H9 (cell line): ENCODE data around the gene FANCL. TPM values are rescaled to one million over a fixed set of nuclear protein-coding genes. Genes with fewer than 3 reads are reported as not detected.

Source experiments
- DNase-seq: peaks from one replicate; pipeline ENCODE4 v3.0.0-alpha.2; 2017
- H2AFZ ChIP-seq: one replicate; pipeline ENCODE4 v1.6.1; 2013; ENCODE audit warnings: mild to moderate bottlenecking, low read length, control low read depth, moderate library complexity
- H2AK5ac ChIP-seq: 2 replicates; pipeline ENCODE4 v1.6.1; 2013; ENCODE audit warnings: low read length, control low read depth, mixed read lengths; ENCODE audit not compliant: insufficient read length
- H2BK120ac ChIP-seq: one replicate; pipeline ENCODE4 v1.6.1; 2013; ENCODE audit warnings: low read depth, mild to moderate bottlenecking, low read length, control low read depth, inconsistent platforms; ENCODE audit not compliant: poor library complexity, severe bottlenecking
- H2BK12ac ChIP-seq: 2 replicates; pipeline ENCODE4 v1.6.1; 2013; ENCODE audit warnings: low read length, control low read depth, mixed read lengths, low read depth; ENCODE audit not compliant: insufficient read length
- H2BK15ac ChIP-seq: 2 replicates; pipeline ENCODE4 v1.6.1; 2013; ENCODE audit warnings: low read depth, low read length, control low read depth
- H2BK20ac ChIP-seq: one replicate; pipeline ENCODE4 v1.6.1; 2013; ENCODE audit warnings: low read depth, mild to moderate bottlenecking, low read length, control low read depth, inconsistent platforms; ENCODE audit not compliant: poor library complexity, severe bottlenecking
- H2BK5ac ChIP-seq: 2 replicates; pipeline ENCODE4 v1.6.1; 2013; ENCODE audit warnings: low read length, control low read depth, mixed read lengths; ENCODE audit not compliant: insufficient read length
- H3K14ac ChIP-seq: 2 replicates; pipeline ENCODE4 v1.6.1; 2013; ENCODE audit warnings: low read length, control low read depth; ENCODE audit not compliant: insufficient read depth
- H3K18ac ChIP-seq: 2 replicates; pipeline ENCODE4 v1.6.1; 2013; ENCODE audit warnings: low read depth, mild to moderate bottlenecking, mixed read lengths, low read length, control low read depth; ENCODE audit not compliant: insufficient read length
- H3K23ac ChIP-seq: 2 replicates; pipeline ENCODE4 v1.6.1; 2013; ENCODE audit warnings: low read length, control low read depth, mixed read lengths, low read depth; ENCODE audit not compliant: insufficient read length
- H3K23me2 ChIP-seq: 2 replicates; pipeline ENCODE4 v1.6.1; 2013; ENCODE audit warnings: low read depth, mild to moderate bottlenecking, mixed read lengths, low read length, control low read depth; ENCODE audit not compliant: insufficient read length, poor library complexity, severe bottlenecking
- H3K27ac ChIP-seq: 2 replicates; pipeline ENCODE4 v1.5.1; 2013; ENCODE audit warnings: low read length, control low read depth, mixed read lengths, low read depth; ENCODE audit not compliant: insufficient read length
- H3K27me3 ChIP-seq: 2 replicates; pipeline ENCODE4 v1.6.1; 2013; ENCODE audit warnings: low read length, control low read depth, inconsistent platforms; ENCODE audit not compliant: insufficient read depth
- H3K4ac ChIP-seq: 2 replicates; pipeline ENCODE4 v1.6.1; 2013; ENCODE audit warnings: low read depth, mild to moderate bottlenecking, control low read depth, inconsistent platforms, low read length, moderate library complexity
- H3K4me1 ChIP-seq: 2 replicates; pipeline ENCODE4 v1.6.1; 2013; ENCODE audit warnings: low read length, control low read depth, inconsistent platforms; ENCODE audit not compliant: insufficient read depth
- H3K4me2 ChIP-seq: 2 replicates; pipeline ENCODE4 v1.6.1; 2013; ENCODE audit warnings: low read length, control low read depth, mixed read lengths; ENCODE audit not compliant: insufficient read length, insufficient read depth
- H3K56ac ChIP-seq: 2 replicates; pipeline ENCODE4 v1.6.1; 2013; ENCODE audit warnings: low read depth, mild to moderate bottlenecking, mixed read lengths, low read length, control low read depth; ENCODE audit not compliant: insufficient read length
- H3K79me1 ChIP-seq: 2 replicates; pipeline ENCODE4 v1.6.1; 2013; ENCODE audit warnings: low read depth, mild to moderate bottlenecking, moderate library complexity, low read length, control low read depth, inconsistent platforms; ENCODE audit not compliant: insufficient read depth, poor library complexity, severe bottlenecking
- H3K79me2 ChIP-seq: 2 replicates; pipeline ENCODE4 v1.6.1; 2013; ENCODE audit warnings: low read length, control low read depth, inconsistent platforms; ENCODE audit not compliant: insufficient read depth
- H3K9ac ChIP-seq: 2 replicates; pipeline ENCODE4 v1.6.1; 2013; ENCODE audit warnings: low read length, control low read depth, mixed read lengths; ENCODE audit not compliant: insufficient read length; ENCODE audit errors: extremely low read depth
- H3K9me3 ChIP-seq: one replicate; pipeline ENCODE4 v1.6.1; 2013; ENCODE audit warnings: low read depth, low read length, inconsistent platforms; ENCODE audit not compliant: control insufficient read depth
- H3T11ph ChIP-seq: one replicate; pipeline ENCODE4 v1.6.1; 2013; ENCODE audit warnings: mild to moderate bottlenecking, low read length, control low read depth, inconsistent platforms
- H4K20me1 ChIP-seq: one replicate; pipeline ENCODE4 v1.6.1; 2013; ENCODE audit not compliant: control insufficient read depth, insufficient read length, insufficient read depth
- H4K5ac ChIP-seq: 2 replicates; pipeline ENCODE4 v1.6.1; 2013; ENCODE audit warnings: low read depth, mild to moderate bottlenecking, mixed read lengths, low read length, control low read depth; ENCODE audit not compliant: insufficient read length
- H4K8ac ChIP-seq: replicated peaks from 2 replicates; pipeline ENCODE4 v1.6.1; 2013; ENCODE audit warnings: low read length, control low read depth, mixed read lengths, low read depth; ENCODE audit not compliant: insufficient read length
- H4K91ac ChIP-seq: 2 replicates; pipeline ENCODE4 v1.6.1; 2013; ENCODE audit warnings: low read depth, mild to moderate bottlenecking, moderate library complexity, mixed read lengths, low read length, control low read depth; ENCODE audit not compliant: insufficient read length
- H3K27ac Mint-ChIP-seq, 3 experiments: 2 replicates in 2 of 3; 3 replicates in 1 of 3; pipeline ENCODE4 v1.8.0; 2020 to 2021; ENCODE audit warnings: mixed read lengths in 3 of 3, mild to moderate bottlenecking in 1 of 3, moderate library complexity in 1 of 3
- H3K27me3 Mint-ChIP-seq: 2 replicates; pipeline ENCODE4 v1.8.0; 2021; ENCODE audit warnings: low read depth, mild to moderate bottlenecking, moderate library complexity, mixed read lengths
- H3K36me3 Mint-ChIP-seq, 3 experiments: 2 replicates in 2 of 3; 3 replicates in 1 of 3; pipeline ENCODE4 v1.8.0; 2020 to 2021; ENCODE audit warnings: low read depth in 3 of 3, mixed read lengths in 3 of 3; ENCODE audit not compliant: insufficient read depth in 1 of 3
- H3K4me1 Mint-ChIP-seq, 2 experiments: 2 replicates each; pipeline ENCODE4 v1.8.0; 2020; ENCODE audit warnings: mixed read lengths in 2 of 2
- H3K4me3 Mint-ChIP-seq, 2 experiments: 2 replicates in 1 of 2; 3 replicates in 1 of 2; pipeline ENCODE4 v1.8.0; 2020 to 2021; ENCODE audit warnings: mild to moderate bottlenecking in 2 of 2, mixed read lengths in 2 of 2, moderate library complexity in 1 of 2
- H3K9me3 Mint-ChIP-seq, 2 experiments: 2 replicates in 1 of 2; 3 replicates in 1 of 2; pipeline ENCODE4 v1.8.0; 2020; ENCODE audit warnings: mild to moderate bottlenecking in 2 of 2, mixed read lengths in 2 of 2, moderate library complexity in 1 of 2
- WGBS: extraction: QIAGEN DNeasy Blood & Tissue Kit; methylation state at CpG from one replicate; pipeline ENCODE4 v1.1.7; 2013; ENCODE audit warnings: missing lambda C conversion rate, low lambda C conversion rate, mixed read lengths; ENCODE audit not compliant: insufficient read length; ENCODE audit errors: extremely low coverage; 5-methylcytosine and 5-hydroxymethylcytosine counted together
- total RNA-seq: library from RNA; stranded (reverse); gene quantifications from 2 replicates; pipeline ENCODE4 v1.2.1, GENCODE V29; 2021
- TF ChIP-seq, protein P1 (sequence below): fragments of 200-600 bp; sonication (generic); conservative IDR thresholded peaks from 3 replicates; pipeline ENCODE4 v1.8.0; 2021; ENCODE audit warnings: antibody characterized with exemption, mild to moderate bottlenecking

Gene FANCL
- total RNA-seq, 1 experiment from 2014 or later: 41.5 TPM

DNA sequence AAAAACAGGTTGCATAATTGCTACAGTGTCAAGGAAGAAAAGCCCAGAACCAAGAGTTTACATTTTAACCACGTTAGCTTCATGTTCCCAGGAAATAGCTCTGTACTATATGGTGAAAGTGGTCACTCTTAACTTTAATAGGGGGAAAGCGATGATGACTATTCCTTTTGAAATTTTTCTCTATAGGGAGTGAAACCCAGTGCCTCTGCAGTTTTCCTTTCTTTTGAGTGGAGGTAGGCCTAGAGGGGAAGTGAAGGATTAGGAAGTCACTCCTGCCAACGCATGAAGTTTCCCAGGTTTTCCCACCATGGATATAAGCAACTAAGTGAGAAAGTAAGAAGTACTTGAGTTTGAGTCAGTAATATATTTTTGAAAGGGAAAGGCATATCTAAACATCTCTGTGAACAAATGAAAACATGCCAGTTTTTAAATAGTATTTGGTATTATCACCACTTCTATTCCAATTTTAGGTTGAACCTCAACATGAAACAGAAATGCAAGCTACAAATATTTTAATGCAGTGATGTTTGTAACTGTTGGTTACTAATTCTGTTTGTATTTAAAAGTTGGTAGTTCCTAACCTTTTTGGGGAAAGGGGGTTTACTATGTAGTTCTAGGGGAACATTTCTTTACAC is 102.6 kb downstream of the FANCL start:
- Histone ChIP-seq H2AFZ (no peak overlapping the region), H3K23ac (no peak overlapping the region), H2BK12ac (no peak overlapping the region), H3K56ac (no peak overlapping the region), H2BK5ac (no peak overlapping the region), H3K23me2 (no peaks in the 10 kb centered on the region), H2AK5ac (no peak overlapping the region), H3T11ph (no peak overlapping the region), H3K79me1 (no peaks in the 10 kb centered on the region), H4K20me1 (no peaks in the 10 kb centered on the region), H3K18ac (no peak overlapping the region), H2BK120ac (no peak overlapping the region), H4K5ac (no peak overlapping the region), H4K8ac (no peak overlapping the region), H3K14ac (no peak overlapping the region), H2BK15ac (no peak overlapping the region), H2BK20ac (no peak overlapping the region), H3K27ac (no peak overlapping the region), H4K91ac (no peak overlapping the region), H3K79me2 (no peaks in the 10 kb centered on the region), H3K9ac (no peak overlapping the region), H3K4me1 (no peaks in the 10 kb centered on the region), H3K9me3 (no peaks in the 10 kb centered on the region), H3K4ac (no peak overlapping the region), H3K4me2 (no peak overlapping the region), H3K27me3 (no peaks in the 10 kb centered on the region)
- no CpG with 5 or more reads among the region's 3 CpGs for WGBS
- Mint-ChIP-seq H3K4me3 (no peak overlapping the region), H3K27me3 (no peaks in the 10 kb centered on the region), H3K4me1 (peaks cover 7 to 10% of the 10 kb centered on the region in 2 experiments; a peak in 3 of 4 replicates), H3K27ac (peak overlapping the region in 2 of 3 experiments; percentile 13 to 76; a peak in 3 of 7 replicates), H3K36me3 (peaks cover 5 to 7% (median 6%) of the 10 kb centered on the region in 3 experiments; a peak in 5 of 7 replicates), H3K9me3 (no peaks in the 10 kb centered on the region)
- DNase-seq: no peak
- TF ChIP-seq, protein P1, sequence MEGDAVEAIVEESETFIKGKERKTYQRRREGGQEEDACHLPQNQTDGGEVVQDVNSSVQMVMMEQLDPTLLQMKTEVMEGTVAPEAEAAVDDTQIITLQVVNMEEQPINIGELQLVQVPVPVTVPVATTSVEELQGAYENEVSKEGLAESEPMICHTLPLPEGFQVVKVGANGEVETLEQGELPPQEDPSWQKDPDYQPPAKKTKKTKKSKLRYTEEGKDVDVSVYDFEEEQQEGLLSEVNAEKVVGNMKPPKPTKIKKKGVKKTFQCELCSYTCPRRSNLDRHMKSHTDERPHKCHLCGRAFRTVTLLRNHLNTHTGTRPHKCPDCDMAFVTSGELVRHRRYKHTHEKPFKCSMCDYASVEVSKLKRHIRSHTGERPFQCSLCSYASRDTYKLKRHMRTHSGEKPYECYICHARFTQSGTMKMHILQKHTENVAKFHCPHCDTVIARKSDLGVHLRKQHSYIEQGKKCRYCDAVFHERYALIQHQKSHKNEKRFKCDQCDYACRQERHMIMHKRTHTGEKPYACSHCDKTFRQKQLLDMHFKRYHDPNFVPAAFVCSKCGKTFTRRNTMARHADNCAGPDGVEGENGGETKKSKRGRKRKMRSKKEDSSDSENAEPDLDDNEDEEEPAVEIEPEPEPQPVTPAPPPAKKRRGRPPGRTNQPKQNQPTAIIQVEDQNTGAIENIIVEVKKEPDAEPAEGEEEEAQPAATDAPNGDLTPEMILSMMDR: no peak
